Measurements from ENCODE around the gene RMRP.

Gene RMRP

DNA sequence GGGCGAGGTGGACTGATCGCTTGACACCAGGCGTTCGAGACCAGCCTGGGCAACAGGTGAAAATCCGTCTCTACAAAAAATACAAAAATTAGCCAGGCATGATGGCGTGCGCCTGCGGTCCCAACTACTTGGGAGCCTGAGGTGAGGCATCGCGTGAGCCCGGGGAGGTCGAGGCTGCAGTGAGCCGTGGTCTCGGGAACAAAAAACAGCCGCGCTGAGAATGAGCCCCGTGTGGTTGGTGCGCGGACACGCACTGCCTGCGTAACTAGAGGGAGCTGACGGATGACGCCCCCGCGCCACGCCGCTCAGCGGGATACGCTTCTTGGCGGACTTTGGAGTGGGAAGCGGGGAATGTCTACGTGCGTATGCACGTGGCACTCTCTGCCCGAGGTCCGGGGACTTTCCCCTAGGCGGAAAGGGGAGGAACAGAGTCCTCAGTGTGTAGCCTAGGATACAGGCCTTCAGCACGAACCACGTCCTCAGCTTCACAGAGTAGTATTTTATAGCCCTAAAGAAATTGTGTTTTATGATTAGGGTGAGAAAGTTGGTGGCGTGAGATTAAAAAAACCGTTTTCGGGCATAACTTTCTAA is at the start of gene RMRP:
RMRP (minus strand) TSS at position 474 of the 591 bp plus-strand sequence.
- peak; percentile 97 for DNase-seq

DNA sequence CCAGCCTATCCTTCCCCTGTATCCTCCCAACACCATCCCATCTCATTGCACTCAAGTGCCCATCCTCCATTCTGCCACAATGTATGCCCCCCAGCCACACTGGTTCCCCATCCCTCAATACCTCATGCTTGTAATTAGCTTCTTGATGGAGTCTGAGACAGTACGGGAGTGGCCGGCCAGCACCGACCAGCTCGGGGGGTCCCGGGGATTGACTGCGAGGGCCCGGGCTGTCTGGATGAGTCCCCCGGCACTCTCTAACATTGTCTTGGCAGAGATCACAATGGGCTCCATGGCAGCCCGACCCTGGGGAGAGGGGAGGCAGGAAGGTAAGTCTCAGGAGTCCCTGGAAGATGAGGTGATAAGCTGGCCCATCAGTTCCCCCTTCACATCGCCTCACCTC is 49.1 kb upstream of the RMRP start:
- no peak for DNase-seq

DNA sequence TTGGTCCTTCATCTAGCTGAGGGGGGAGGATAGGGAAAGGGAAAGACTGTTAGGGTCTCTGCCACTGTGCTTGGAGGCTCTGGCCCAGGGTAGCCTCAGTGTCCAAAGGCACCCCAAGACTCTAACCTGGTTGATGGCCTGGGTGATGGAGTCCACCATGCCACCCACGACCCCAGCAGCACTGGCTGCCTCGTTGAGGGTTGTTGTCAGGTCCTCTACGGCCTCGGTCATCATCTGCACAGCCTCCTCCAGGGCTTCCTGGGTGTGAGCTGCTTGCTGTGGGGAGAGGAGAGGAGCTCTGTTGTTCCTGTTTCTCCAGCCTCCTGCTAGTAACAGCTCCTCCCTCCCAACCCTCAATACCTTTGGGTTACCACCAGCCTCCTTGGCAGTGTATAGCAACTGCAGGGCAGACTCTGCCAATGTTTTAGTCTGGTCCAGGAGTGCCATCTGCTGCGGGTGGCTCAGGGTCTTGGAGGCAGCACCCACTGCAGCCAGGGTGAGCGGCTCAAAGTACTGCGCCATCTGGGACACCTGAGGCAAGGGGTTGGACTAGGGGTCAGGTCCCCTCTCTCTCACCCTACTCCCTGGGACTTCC is 48.1 kb upstream of the RMRP start:
- no peak for DNase-seq

DNA sequence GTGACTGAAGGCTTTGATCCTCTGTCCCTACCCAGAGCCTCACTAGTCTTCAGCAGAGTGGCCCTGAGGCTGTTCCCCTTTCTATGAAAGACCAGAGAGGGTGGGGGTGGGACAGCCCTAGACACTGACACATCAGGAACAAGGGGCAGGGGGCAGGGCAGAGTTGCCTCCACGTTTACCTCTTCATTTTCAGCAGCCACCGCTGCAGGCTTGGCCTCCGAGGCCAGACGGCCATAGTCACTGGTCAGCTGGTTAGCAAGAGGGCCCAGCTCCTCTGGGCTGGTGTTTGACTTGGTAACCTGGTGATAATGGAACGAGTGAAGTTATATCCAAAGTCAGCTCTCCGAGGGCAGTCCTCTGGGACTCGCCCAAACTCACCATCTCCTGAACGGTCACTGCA is 47.6 kb upstream of the RMRP start:
- DNase-seq = no peak

DNA sequence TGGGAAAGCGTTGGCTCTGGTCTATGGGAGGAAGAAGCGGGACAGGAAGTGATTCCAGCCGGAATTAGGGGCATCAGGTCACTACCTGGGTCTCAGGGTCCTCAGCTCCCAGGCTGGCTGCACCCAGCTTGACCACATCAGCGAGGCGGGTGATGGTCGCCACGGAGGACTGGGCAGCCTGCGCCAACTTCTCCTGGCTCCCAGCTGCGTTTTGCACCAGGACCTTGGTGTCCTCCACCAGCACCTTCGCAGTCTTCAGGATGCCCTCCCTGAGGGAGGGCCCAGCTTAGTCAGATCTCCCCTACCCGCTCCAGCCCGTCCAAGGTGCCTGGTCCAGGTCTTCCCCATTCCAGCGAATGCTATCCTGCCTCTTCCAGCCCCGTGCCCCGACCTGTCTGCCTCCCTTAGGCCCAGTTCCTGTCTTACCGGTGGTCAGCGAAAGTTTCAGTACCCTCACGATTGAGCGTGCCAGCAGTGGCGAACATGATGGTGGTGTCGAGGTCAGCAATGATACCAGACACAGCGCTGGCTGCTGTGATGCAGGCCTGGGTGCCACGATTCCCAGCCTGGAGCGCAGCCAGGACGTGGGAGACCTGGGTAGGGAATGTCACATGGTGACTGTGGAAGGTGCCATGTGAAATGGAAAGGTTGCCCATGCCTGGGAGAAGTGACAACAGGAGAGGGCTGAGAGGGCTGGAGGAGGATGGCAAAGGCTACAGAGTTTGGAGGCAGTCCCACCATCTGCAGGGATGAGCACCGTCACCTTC is 46.3 kb upstream of the RMRP start:
- no peak for DNase-seq

DNA sequence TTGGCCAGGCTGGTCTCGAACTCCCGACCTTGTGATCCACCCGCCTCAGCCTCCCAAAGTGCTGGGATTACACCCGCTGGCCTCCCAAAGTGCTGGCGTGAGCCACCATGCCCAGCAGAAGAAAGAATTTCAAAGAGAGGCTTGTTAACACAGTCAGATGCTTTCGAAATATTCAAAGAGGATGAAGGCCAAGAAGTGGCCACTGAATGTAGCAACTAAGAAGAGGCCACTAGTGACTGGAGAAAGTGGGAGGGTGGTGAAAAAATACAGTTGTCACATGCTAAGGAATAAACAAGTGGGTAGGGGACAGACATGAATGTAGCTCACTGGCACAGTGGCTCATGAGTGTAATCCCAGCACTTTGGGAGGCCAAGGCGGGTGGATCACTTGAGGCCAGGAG is 44.9 kb upstream of the RMRP start:
- no peak for DNase-seq

DNA sequence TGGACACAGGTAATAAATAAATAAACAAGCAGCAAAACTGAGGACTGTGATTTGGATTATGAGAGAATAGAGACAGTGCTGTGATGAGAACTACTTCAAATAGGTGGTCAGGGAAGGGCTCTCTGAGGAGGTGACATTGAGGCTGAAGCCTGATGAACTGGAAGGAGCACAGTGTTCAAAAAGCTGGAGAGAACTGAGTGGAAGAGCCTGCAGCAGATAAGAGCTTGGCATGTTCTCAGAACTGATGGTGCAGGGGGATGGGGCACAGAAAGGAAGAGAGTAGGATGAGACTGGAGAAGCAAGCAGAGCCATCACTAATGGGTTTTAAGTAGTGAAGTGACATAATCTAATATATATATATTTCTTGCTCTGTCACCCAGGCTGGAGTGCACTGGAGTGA is 43.1 kb upstream of the RMRP start:
- no peak for DNase-seq

DNA sequence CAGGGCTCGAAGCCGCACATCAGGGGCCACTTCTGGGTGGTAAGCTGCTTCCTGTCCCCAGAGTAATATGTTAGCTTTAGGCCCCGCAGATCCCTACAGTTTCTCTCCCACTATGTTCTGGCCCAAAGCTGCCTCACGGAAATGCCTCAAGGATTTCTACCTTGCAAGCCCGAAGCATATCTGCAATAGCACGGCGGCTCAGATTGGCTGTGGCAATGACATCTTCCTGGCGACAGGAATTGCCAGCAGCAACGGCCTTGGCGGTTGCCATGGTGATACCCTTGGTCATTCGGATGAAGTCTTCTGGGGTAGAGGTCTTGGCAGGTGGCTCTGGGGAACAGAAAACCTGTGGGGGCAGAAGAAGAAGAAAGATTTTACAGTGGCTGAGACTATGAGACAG is 42.2 kb upstream of the RMRP start:
- no peak for DNase-seq

DNA sequence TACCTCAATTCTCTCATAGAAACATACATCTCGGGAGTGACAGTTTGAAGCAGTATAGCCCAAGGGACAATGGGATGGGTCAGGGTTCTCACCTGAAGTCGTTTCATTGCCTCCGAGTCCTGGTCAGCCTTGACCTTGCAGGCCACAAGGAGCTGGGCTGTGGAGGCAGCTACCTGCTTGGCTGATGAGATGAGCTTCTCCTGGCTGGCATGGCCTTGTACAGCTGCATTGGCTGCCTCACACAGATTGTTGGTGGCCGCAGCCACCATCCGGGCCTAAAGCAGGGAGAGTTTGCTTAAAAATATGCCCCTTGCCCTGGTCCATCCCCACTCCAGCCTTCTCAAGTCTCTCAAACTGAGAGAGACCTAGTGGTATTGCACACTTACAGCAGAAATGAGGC is 40.4 kb upstream of the RMRP start:
- no peak for DNase-seq

DNA sequence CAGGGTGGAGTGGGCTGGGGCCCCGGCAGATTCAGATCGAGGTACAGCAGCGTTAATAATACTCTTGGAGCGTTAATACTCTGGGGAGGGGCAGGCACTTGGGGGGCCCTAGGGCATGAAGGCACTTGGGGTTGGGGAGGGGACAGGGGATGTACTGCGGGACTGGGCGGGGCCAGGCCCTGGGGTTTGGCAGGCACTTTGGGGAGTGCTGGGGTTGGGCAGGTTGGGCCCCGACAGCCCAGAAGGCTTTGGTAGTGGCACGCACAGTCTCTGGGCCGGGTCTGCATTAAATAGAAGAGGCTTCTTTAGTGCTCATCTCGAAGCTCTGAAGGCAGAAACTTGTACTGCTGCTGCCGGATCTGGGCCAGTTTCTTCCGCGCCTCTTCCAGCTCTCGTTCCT is 39.7 kb upstream of the RMRP start:
- DNase-seq = no peak

DNA sequence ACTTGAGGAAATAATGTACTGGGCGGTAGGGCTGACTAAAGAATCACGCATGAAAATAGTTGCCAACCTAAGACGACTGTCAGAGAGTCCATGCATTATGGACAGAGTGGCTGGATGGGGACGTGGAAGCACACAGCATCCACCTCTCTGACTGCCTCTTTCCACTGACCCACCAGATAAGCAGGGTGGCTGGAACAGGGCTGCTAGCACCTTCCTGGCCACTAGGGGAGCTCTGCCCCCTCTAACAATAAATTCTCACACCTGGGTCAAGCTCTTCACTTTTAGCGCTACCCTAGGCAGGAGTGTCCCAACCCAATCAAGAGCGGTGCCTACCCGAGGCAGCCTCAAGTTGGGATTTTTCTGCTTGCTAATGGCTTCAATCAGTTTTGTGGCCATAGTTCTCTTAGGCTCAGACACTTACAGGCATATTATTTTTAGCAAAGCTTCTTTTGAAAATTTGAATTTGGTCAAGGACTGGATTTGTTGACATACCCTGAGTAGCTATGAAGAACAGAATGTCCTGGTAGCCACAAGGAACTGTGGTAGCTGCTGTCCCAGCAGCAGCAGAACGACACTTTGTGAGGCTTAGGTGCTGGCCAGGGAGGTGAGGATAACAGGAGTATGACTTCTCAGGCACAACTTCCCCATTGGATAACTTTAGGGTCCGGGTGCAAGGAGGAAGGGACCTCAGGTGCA is 38.8 kb upstream of the RMRP start:
- DNase-seq = peak; percentile 40

DNA sequence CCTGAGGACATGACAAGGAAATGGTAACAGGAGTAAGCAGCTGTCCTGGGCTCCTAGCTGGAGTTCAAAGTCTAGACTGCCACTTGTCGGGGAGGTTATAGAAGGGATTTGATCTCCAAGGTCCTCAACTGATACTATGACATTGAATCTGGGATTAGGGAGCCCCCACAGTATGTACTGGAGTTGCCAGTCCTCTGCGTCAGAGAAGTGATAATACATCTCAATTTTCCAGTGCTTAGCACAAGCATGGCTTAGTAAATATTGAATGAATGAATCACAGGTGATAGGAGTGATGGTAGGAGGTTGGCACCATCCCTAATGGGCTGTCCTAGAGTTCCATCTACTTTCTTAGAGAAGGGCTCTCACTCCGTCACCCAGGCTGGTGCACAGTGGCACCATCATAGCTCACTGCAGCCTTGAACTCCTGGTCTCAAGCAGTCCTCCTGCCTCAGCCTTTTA is 38.2 kb upstream of the RMRP start:
- no peak for DNase-seq

DNA sequence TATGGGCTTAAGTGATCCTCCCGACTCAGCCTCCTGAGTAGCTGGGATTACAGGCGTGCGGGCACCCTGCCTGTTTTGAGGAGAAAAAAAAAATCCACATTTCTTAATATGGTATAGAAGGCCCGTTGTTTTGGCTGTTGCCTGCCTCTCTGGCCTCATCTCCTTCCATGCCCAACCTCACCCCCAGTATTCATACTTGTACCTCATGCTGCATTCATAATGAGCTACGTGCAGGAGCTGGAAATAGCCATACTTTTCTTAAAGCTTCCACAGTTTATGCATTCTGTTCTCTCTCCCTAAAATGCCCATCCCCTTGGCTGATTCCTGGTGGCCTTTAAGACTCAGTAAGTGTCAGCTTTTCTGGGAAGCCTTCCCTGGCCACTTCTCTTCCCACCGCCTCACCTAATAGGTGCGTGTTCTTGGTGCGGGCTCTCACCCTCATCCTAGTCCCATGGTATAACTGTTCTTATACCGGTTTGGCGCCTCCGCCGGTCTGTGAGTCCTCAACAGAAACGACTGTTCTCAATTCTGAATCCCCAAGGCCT is 34.0 kb upstream of the RMRP start:
- DNase-seq = no peak

DNA sequence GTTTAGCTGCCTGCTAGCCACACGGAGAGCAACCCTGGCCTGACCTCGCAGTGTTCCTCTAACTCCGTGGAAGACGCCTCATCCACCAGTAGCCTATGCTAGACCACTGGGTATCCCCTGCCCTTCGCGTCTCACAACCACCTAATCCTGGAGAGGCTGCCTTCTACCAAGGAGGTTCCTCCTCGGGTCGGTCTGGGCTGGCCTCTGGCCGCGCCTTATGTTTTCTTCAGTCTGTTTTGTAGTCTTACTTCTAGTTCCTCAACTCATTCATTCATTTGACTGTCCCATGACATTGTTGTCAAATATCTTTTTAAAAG is 33.5 kb upstream of the RMRP start:
- no peak for DNase-seq

DNA sequence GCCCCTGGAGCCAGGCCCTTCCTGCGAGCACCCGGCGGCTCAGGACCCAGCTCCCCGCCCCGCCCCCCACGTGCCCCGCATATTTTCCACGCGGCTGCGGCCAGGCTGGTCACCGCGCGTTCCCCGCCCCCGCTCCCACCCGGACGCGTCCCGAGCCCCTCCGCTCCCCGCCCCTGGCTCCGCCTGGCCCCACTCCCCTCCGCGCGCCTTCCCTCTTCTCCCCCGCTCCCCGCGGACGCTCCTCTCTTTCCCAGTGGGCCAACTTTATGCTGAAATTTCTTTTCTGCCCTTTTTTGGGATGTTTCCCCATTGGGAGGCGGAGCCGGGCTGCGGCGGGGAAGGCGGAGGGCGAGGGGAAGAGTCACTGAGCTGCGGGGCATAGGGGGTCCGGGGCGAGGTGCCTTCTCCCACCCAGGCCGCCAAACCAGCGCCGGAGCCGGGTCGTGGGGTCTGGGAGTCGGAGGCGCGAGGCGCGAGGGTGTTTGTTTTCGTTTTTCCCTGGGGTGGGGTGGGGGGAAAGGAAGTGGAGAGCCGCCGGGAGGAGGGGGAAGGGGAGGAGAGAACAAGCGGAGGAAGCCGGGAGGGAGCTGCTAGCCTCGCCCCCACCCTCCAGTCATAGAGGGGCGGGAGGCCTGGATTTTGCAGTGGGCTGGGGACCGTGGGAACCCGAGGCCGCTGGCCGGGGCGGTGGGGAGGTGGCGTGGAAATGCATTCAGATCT is 33.0 kb upstream of the RMRP start:
- peak; percentile 17 for DNase-seq

DNA sequence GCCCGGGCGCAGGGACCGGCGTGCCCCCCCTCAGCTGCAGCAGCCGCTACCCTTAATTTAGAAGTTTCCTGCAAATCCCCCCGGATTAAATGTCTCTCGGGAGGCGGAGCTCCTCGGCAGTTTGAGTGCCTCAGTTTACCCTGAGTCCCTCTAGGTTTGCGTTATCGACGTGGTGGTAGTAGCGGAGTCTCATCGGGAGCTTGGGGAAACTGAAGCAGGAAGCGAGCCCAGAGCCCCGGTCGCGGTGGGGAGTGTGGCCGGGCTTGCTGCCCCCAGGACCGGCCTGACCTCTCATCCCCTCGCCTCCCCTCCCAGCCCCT is 32.4 kb upstream of the RMRP start:
- DNase-seq = no peak

DNA sequence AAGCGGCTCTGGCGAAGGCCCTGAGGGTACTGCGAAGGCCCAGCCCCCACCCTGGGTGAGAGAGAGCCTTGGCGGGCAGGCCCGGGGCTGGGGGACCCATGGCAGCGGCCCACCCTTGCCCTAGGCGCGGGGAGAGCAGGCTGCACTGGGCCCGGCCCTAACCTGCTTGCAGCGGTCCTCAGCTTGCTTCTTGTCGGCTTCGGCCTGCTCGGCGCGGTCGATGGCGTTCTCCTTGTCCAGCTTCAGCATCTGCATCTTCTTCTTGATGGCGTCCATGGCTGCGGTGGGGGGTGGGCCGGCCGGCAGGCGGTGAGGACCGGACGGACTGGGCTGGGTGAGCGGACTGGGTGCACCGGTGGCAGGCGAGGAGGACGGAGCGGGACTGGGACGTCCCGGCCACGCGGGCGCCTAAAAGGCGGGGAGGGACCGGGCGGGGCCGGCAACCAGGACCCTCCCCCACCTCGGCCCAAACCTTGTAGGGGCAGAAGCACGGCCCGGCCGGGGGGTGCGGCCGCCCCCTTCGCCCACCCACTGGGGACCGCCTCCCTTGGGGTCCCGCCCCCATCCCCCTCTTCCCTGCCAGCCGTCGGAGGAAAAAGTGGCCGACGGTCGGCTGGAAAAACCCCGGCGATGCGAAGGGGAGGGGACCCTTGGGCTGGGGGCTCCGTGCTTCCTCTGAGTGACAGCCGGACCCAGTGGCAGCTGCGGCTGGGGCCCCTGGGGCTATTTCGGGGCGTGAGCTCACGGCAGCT is 31.9 kb upstream of the RMRP start, which contains the start of gene TPM2:
TPM2 (minus strand) TSS at position 384 of the 752 bp plus-strand sequence; CDS start at position 276, 108 bp downstream.
- no peak for DNase-seq

DNA sequence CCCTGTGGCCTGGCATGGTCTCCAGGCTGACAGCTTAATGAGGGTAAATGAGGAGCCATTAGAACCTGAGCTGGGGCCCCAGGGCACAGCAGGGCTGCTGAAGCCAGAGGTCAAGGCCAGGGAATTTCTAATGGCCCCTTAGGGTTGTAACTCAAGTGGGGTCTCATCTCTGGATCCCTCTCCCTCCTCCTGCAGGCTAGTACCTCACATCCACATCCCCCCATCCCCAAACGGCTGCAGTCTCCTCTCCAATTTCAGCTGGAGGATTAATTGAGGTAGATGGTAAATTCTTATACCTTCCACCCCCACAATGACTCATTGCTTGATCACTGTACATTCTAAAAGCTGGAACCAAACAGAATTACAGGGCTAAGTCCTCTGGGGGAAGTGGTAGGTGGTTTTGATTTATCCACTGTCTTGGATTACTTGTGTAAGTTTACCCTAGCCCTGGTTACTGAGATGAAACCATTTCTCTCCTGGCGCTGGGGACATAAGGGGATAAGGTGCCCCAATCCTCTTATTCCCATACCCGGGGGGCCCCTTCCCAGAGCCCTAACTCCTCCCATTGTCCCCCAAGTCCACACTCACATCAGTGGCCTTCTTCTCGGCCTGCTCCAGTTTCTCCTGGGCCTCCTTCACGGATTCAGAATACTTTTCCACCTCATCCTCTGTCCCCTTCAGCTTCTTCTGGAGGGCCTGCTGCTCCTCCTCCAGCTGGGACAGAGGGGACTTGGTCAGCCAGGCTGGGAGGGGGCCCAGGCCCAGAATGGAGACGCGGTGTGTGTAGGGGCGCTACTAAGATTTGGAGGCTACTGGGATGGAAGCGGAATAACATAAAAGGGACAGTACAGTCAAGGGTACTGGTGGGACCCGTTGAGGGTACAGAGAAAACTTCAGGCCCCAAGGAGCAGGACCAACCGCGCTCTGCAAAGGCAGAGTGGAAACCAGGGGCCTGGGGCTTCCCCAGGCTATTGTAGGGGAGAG is 31.0 kb upstream of the RMRP start:
- no peak for DNase-seq

DNA sequence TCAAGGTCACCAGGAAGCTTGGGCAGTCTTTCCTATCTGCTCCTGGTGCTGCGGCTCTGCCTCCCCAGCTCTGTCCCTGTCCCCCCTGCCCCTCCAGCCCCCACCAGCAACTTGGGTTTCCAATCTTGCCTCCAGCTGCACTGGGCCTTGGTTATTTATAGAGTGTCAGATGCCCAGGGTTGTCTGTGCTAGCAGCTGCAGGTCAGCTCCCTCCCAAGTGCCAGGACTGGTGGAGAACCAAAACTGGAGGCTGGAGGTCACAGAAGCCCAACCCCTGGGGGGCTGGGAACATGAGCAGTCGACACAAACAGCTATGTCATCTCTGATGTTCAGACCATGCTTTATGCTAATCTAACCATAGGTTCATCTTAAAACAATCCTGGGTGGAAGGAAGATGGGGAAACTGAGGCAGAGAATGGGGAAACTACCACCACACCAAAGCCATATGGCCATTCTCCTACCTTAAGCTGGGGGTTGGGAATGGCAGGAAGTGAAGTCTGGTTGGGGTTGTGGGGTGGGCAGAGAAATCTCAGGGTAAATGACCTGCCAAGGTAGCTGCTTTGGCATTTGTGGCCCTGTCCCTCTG is 30.2 kb upstream of the RMRP start:
- no peak for DNase-seq

DNA sequence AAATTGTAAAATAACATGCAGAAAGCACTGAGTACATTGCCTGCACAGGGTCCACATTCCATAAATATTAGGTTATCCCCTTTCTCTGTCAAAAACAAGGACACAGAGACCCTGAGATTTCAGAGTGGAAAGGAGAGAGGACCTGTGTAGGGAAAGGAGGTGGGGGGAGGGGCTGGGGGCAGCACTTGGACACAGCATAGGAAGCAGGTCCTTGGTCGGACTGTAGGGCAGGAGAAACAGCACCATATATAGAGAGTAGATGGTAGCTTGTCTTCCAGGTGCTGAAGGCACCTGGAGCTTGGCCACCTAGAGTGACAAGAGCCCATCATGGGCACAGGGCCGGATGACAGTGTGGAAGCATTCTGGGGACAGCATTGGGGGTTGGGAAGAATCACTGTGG is 29.5 kb upstream of the RMRP start:
- DNase-seq = no peak

Data from stimulated activated CD4-positive, alpha-beta T cell treated with anti-CD3 and anti-CD28 coated beads, Interleukin-1b, Interleukin-23, amount 100 ng/mL, for 48 hours (primary cell).